LNCaP clone FGC (cell line): ENCODE measurements around the gene NLRP6.

Experiments
- DNase-seq: peaks from one replicate; pipeline ENCODE4 v3.0.0-alpha.2; 2011; ENCODE audit warnings: low read depth
- H3K4me3 ChIP-seq: 2 replicates; pipeline ENCODE4 v1.5.1; 2011; ENCODE audit warnings: mild to moderate bottlenecking, low read depth, low read length, control low read depth
- CTCF ChIP-seq: IDR thresholded peaks from 2 replicates; pipeline ENCODE4 v1.5.1; 2012; ENCODE audit warnings: mild to moderate bottlenecking; ENCODE audit not compliant: control insufficient read depth, insufficient read depth; ENCODE audit errors: extremely low read depth

The NLRP6 gene

DNA sequence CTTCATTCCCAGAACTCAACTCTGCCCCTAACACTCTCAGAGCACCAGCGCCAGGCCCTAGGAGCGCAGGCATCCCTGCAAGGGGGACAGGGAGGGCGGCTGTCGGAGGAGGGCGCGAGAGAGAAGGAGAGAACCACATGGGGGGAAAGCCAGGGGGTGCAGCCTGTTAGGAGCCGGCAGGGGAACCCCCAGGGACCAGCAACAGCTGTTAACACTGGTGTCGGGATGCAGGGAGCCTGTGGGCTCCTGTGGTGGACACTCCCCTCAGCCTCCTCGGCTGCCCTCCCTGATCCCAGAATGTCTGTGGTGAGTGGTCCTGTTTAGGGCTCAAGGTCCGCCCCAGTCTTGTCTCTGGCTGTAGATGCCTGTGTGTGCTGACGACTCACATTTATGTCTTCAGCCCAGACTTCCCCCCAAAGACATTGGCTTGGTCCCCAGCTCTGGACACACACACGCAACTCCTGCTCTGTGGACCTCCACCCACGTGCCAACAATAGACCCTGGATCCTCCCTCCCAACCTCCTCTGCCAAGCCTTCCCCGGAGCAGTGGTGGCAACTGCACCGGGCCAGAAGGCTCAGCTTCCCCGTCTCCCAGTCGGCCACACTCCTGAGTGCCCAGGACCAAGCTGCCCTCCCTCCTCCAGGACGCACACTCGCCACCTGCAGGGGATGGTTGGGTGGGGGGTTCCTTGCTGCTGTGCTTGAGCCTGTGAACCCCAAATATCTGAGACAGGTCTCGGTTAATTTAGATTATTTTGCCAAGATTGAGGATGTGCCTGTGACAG, 21.9 kb downstream of the NLRP6 start:
- TF ChIP-seq CTCF, result no peak
- no peak for DNase-seq
- no peak overlapping the region for H3K4me3 ChIP-seq

GRCh38 chr11:303363-303762, 25.2 kb downstream of the NLRP6 start:
- no peak for DNase-seq
- no peak for TF ChIP-seq CTCF
- no peak overlapping the region for H3K4me3 ChIP-seq

DNA sequence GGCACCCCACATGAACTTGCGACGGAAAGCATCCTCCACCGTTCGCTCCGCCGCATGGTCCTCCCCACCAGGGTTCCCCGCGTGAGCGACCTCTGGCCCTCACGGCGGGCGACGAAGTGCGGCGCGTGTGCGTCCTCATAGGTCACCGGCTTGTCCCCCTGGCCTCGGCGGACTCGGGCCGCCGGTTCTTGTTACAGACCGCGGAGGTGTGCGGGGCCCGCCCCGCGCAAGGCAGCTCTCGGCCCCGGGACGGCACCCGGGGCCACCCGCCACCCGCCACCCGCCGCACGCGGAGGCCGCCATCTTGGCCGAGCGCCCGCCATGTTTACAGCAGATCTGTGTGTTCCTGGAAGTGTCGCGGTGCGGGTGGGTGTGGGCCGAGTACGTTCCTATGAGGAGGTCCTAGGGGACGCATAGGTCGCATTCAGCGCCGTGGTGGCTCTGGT, 25.9 kb downstream of the NLRP6 start:
- TF ChIP-seq CTCF, result no peak
- no peak for DNase-seq
- no peak overlapping the region for H3K4me3 ChIP-seq

GRCh38 chr11:304915-305843, 27.0 kb downstream of the NLRP6 start:
- DNase-seq, result no peak
- peak; percentile 65 for TF ChIP-seq CTCF
- H3K4me3 ChIP-seq, result no peak overlapping the region

- no peak overlapping the region for H3K4me3 ChIP-seq
- DNase-seq, result no peak
- no peak for TF ChIP-seq CTCF
Observed at GRCh38 chr11:305844-306211, 27.6 kb downstream of the NLRP6 start.

- TF ChIP-seq CTCF, result no peak
- no peak for DNase-seq
- no peak overlapping the region for H3K4me3 ChIP-seq
Observed at GRCh38 chr11:306645-307371, 28.6 kb downstream of the NLRP6 start.
